B cell (primary cell): ENCODE data around the gene ADAMTS8. TPM values are rescaled to one million over a fixed set of nuclear protein-coding genes. Genes with fewer than 3 reads are reported as not detected.
A peak's percentile ranks its signal among the peaks of the same experiment; 100 is the strongest.

Source experiments
- ATAC-seq: fragments of 200-7000 bp; cut with Tn5 transposase; one replicate; pipeline ENCODE4 v1.10.0; 2021; ENCODE audit warnings: low read depth, mild to moderate bottlenecking, moderate number of reproducible peaks, moderate library complexity
- CTCF ChIA-PET: fragments of 350-600 bp; sonication (Branson Sonifier 250); formaldehyde crosslinking; loops from one replicate; lab custom pipeline; 2021; ENCODE audit warnings: antibody characterized with exemption, inconsistent platforms; lab: Charles Lee
- POLR2A ChIA-PET: fragments of 350-600 bp; sonication (Branson Sonifier 250); formaldehyde crosslinking; loops from one replicate; lab custom pipeline; 2021; ENCODE audit warnings: antibody characterized with exemption; lab: Charles Lee
- DNase-seq: peaks from one replicate; pipeline ENCODE4 v3.0.0; 2013
- H2AFZ ChIP-seq: 2 replicates; pipeline ENCODE4 v1.6.1; 2012; ENCODE audit warnings: mild to moderate bottlenecking, low read depth, low read length; ENCODE audit not compliant: insufficient read depth, poor library complexity, severe bottlenecking
- H3K27ac ChIP-seq, 2 donors: 1 replicate in 1 of 2; 2 replicates in 1 of 2; pipeline ENCODE4 v1.5.1; 2012 to 2013; ENCODE audit warnings: low read length in 2 of 2, mild to moderate bottlenecking in 2 of 2, moderate library complexity in 1 of 2
- H3K27me3 ChIP-seq, 4 experiments: fragments of 200-600 bp in 1 of 4; sonication (generic) in 1 of 4; replicated peaks in 1 of 4; 1 replicate in 2 of 4; 2 replicates in 2 of 4; pipeline versions ENCODE4 v1.6.1 to v1.7.0; 2013 to 2016; ENCODE audit warnings: low read length in 3 of 4, mild to moderate bottlenecking in 2 of 4, mixed read lengths in 1 of 4, moderate library complexity in 1 of 4; ENCODE audit not compliant: insufficient read depth in 4 of 4, control insufficient read depth in 3 of 4; ENCODE audit errors: control extremely low read depth in 1 of 4
- H3K36me3 ChIP-seq, 2 experiments: replicated peaks in 1 of 2; 1 replicate in 1 of 2; 2 replicates in 1 of 2; pipeline versions ENCODE4 v1.6.1 to v1.7.1; 2013; ENCODE audit warnings: low read length in 1 of 2; ENCODE audit not compliant: insufficient read depth in 2 of 2, control insufficient read depth in 1 of 2; ENCODE audit errors: control extremely low read depth in 1 of 2, extremely low read depth in 1 of 2
- H3K4me1 ChIP-seq, 2 donors: fragments of 200-600 bp in 1 of 2; sonication (generic) in 1 of 2; 1 replicate in 1 of 2; 2 replicates in 1 of 2; pipeline versions ENCODE4 v1.5.1 to v1.6.1; 2013 to 2017; ENCODE audit warnings: low read length in 2 of 2; ENCODE audit not compliant: control insufficient read depth in 2 of 2, insufficient read depth in 2 of 2
- H3K4me2 ChIP-seq: replicated peaks from 2 replicates; pipeline ENCODE3; 2012; ENCODE audit warnings: mild to moderate bottlenecking, low read depth, low read length; ENCODE audit not compliant: poor library complexity, severe bottlenecking
- H3K4me3 ChIP-seq, 5 experiments: fragments of 200-600 bp in 1 of 5; sonication (generic) in 1 of 5; 1 replicate in 3 of 5; 2 replicates in 2 of 5; pipeline versions ENCODE4 v1.5.1 to v1.7.0; 2011 to 2016; ENCODE audit warnings: low read length in 4 of 5, mild to moderate bottlenecking in 4 of 5, low read depth in 2 of 5, control low read depth in 1 of 5, moderate library complexity in 1 of 5; ENCODE audit not compliant: insufficient read depth in 1 of 5; ENCODE audit errors: control extremely low read depth in 1 of 5, extremely low read depth in 1 of 5
- H3K79me2 ChIP-seq: fragments of 200-600 bp; sonication (generic); one replicate; pipeline ENCODE4 v1.6.0; 2016; ENCODE audit warnings: low read length; ENCODE audit not compliant: control insufficient read depth, insufficient read depth
- H3K9ac ChIP-seq: fragments of 200-600 bp; sonication (generic); 2 replicates; pipeline ENCODE4 v1.6.1; 2017; ENCODE audit warnings: mild to moderate bottlenecking, low read length, moderate library complexity
- H3K9me3 ChIP-seq, 3 donors: one replicate each; pipeline versions ENCODE4 v1.6.1 to v1.7.1; 2013; ENCODE audit warnings: low read length in 2 of 3; ENCODE audit not compliant: control insufficient read depth in 2 of 3, insufficient read depth in 1 of 3; ENCODE audit errors: control extremely low read depth in 1 of 3
- H4K20me1 ChIP-seq: 2 replicates; pipeline ENCODE4 v1.6.0; 2012; ENCODE audit warnings: mild to moderate bottlenecking, low read length; ENCODE audit not compliant: insufficient read depth, control insufficient read depth, poor library complexity, severe bottlenecking
- H3K27ac Mint-ChIP-seq: one replicate; pipeline ENCODE4 v1.8.0; 2021; ENCODE audit warnings: mixed read lengths
- H3K27me3 Mint-ChIP-seq: one replicate; pipeline ENCODE4 v1.8.0; 2021; ENCODE audit warnings: mixed read lengths
- H3K4me1 Mint-ChIP-seq: one replicate; pipeline ENCODE4 v1.8.0; 2021; ENCODE audit warnings: mixed read lengths
- H3K4me3 Mint-ChIP-seq: one replicate; pipeline ENCODE4 v1.8.0; 2021; ENCODE audit warnings: mixed read lengths
- H3K9me3 Mint-ChIP-seq: one replicate; pipeline ENCODE4 v1.8.0; 2022; ENCODE audit warnings: mixed read lengths; ENCODE audit not compliant: insufficient read depth
- EZH2 ChIP-seq: IDR thresholded peaks from 2 replicates; pipeline ENCODE4 v1.6.1; 2012; ENCODE audit warnings: borderline replicate concordance, low read depth, mild to moderate bottlenecking, moderate library complexity, low read length; ENCODE audit not compliant: insufficient read depth, poor library complexity, severe bottlenecking
- WGBS: methylation state at CpG from one replicate; pipeline ENCODE4 v1.1.5; 2013; ENCODE audit warnings: missing lambda C conversion rate; ENCODE audit not compliant: insufficient coverage; 5-methylcytosine and 5-hydroxymethylcytosine counted together
- intact Hi-C: fragments of 100-400 bp; cut with micrococcal nuclease; formaldehyde crosslinking; loops from one replicate; pipeline ENCODE4 v1.10.0; 2022
- polyA plus RNA-seq: library from polyadenylated mRNA; depleted of rRNA; stranded (reverse); fragments of >200 nt; gene quantifications from 2 replicates; pipeline ENCODE4 v1.2.3, GENCODE V29; 2012
- total RNA-seq, 2 donors: library from RNA; stranded (reverse); fragments of 120-200 nt in 1 of 2; gene quantifications; 1 replicate in 1 of 2; 2 replicates in 1 of 2; pipeline versions ENCODE4 v1.2.3 to v1.2.4, GENCODE V29; 2013 to 2022
- TF ChIP-seq, protein P1 (sequence below): fragments of 200-600 bp; IDR thresholded peaks from one replicate; pipeline ENCODE4 v1.8.0; 2022; ENCODE audit warnings: antibody characterized with exemption, mild to moderate bottlenecking

Gene ADAMTS8
- total and polyA plus RNA-seq, 2 donors (not counting 1 experiment from before 2014, with no cell fraction given): not detected

- no CpG with 5 or more reads among the region's 4 CpGs for WGBS
- H3K4me2 ChIP-seq: no peak overlapping the region
- H3K9me3 ChIP-seq: no peaks in the 10 kb centered on the region
- ATAC-seq: no peak
- Mint-ChIP-seq H3K4me3 (peak overlapping the region; percentile 6), H3K9me3 (no peaks in the 10 kb centered on the region), H3K27me3 (peaks cover 38% of the 10 kb centered on the region), H3K4me1 (peaks cover 3% of the 10 kb centered on the region), H3K27ac (no peak overlapping the region)
- H2AFZ ChIP-seq: no peak overlapping the region
- H3K4me3 ChIP-seq: no peak overlapping the region
- H3K27me3 ChIP-seq: peaks cover 0 to 4% (median 2%) of the 10 kb centered on the region in 4 experiments
- no peak overlapping the region for H3K9ac ChIP-seq
- ChIA-PET POLR2A (no interaction called here), CTCF (interaction anchor here (1.2 to 5.8 kb wide), 7 partner anchors 15 to 480 kb away, joined by 3 to 95 read pairs (median 8); partner anchors contain the start of gene SNX19)
- no peaks in the 10 kb centered on the region for H3K79me2 ChIP-seq
- peaks cover 4% of the 10 kb centered on the region in 2 donors for H3K4me1 ChIP-seq
- TF ChIP-seq, protein P1, sequence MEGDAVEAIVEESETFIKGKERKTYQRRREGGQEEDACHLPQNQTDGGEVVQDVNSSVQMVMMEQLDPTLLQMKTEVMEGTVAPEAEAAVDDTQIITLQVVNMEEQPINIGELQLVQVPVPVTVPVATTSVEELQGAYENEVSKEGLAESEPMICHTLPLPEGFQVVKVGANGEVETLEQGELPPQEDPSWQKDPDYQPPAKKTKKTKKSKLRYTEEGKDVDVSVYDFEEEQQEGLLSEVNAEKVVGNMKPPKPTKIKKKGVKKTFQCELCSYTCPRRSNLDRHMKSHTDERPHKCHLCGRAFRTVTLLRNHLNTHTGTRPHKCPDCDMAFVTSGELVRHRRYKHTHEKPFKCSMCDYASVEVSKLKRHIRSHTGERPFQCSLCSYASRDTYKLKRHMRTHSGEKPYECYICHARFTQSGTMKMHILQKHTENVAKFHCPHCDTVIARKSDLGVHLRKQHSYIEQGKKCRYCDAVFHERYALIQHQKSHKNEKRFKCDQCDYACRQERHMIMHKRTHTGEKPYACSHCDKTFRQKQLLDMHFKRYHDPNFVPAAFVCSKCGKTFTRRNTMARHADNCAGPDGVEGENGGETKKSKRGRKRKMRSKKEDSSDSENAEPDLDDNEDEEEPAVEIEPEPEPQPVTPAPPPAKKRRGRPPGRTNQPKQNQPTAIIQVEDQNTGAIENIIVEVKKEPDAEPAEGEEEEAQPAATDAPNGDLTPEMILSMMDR: no peak
- no peak for TF ChIP-seq EZH2
- no peak for DNase-seq
- no peaks in the 10 kb centered on the region for H4K20me1 ChIP-seq
- no peak overlapping the region for H3K27ac ChIP-seq
- intact Hi-C loops: loop anchor here (1.0 kb wide), 3 partner anchors 222 to 459 kb away; no protein-coding TSS in a partner anchor
- H3K36me3 ChIP-seq: no peaks in the 10 kb centered on the region
Observed at GRCh38 chr11:130435671-130436070, 7.3 kb upstream of the ADAMTS8 start.

GRCh38 chr11:130434521-130435223 is 6.3 kb upstream of the ADAMTS8 start:
- H3K4me2 ChIP-seq: peak overlapping the region; percentile 82
- H3K27me3 Mint-ChIP-seq: peaks cover 41% of the 10 kb centered on the region
- no peaks in the 10 kb centered on the region for H4K20me1 ChIP-seq
- H3K27ac ChIP-seq: no peak overlapping the region
- TF ChIP-seq EZH2: no peak
- TF ChIP-seq, protein P1: peak; percentile 96
- ChIA-PET POLR2A (no interaction called here), CTCF (interaction anchor here (0.6 to 5.8 kb wide), 18 partner anchors 10 to 481 kb away, joined by 3 to 95 read pairs (median 3); partner anchors contain the start of gene SNX19)
- H2AFZ ChIP-seq: peak overlapping the region; percentile 87
- under 1% methylated on average over 16 of the region's 20 CpGs for WGBS
- H3K27ac Mint-ChIP-seq: no peak overlapping the region
- H3K79me2 ChIP-seq: no peaks in the 10 kb centered on the region
- no peak overlapping the region for H3K4me3 Mint-ChIP-seq
- peak; percentile 88 for ATAC-seq
- peaks cover 4% of the 10 kb centered on the region in 2 donors for H3K4me1 ChIP-seq
- intact Hi-C loops: loop anchor here (1.0 kb wide), 4 partner anchors 221 to 482 kb away; partner anchors contain the start of gene SNX19
- DNase-seq: peak; percentile 83
- peaks cover 3% of the 10 kb centered on the region for H3K4me1 Mint-ChIP-seq
- H3K9me3 ChIP-seq: no peaks in the 10 kb centered on the region
- H3K27me3 ChIP-seq: peaks cover 0 to 12% (median 7%) of the 10 kb centered on the region in 4 experiments
- H3K36me3 ChIP-seq: no peaks in the 10 kb centered on the region
- H3K9me3 Mint-ChIP-seq: no peaks in the 10 kb centered on the region
- peak overlapping the region; percentile 74 for H3K9ac ChIP-seq
- peak overlapping the region; percentile 52 to 95 (median 73) for H3K4me3 ChIP-seq
